GM12878 (cell line): ENCODE data around the gene EIF1. TPM values are rescaled to one million over a fixed set of nuclear protein-coding genes. Genes with fewer than 3 reads are reported as not detected.
A peak's percentile ranks its signal among the peaks of the same experiment; 100 is the strongest.

Source experiments
- ATF7 ChIP-seq: fragments of 450-650 bp; IDR thresholded peaks from 2 replicates; pipeline ENCODE4 v1.6.1; 2016; ENCODE audit warnings: low read depth, mild to moderate bottlenecking
- BRCA1 ChIP-seq: IDR thresholded peaks from 2 replicates; pipeline ENCODE4 v1.6.1; 2011; ENCODE audit warnings: low read depth, low read length, improper control_type of control experiment
- EGR1 ChIP-seq, 2 experiments: IDR thresholded peaks; 1 replicate in 1 of 2; 2 replicates in 1 of 2; pipeline ENCODE4 v1.6.1; 2011 to 2012; ENCODE audit warnings: low read depth in 2 of 2, low read length in 2 of 2, borderline replicate concordance in 1 of 2, mild to moderate bottlenecking in 1 of 2, moderate library complexity in 1 of 2
- HCFC1 ChIP-seq: fragments of 150-350 bp; IDR thresholded peaks from 2 replicates; pipeline ENCODE4 v1.6.1; 2014; ENCODE audit warnings: low read length
- JUND ChIP-seq: IDR thresholded peaks from 2 replicates; pipeline ENCODE4 v1.6.1; 2012; ENCODE audit warnings: low read depth, mild to moderate bottlenecking, low read length, improper control_type of control experiment, moderate library complexity
- MXI1 ChIP-seq: fragments of 150-350 bp; IDR thresholded peaks from 2 replicates; pipeline ENCODE4 v1.6.1; 2011; ENCODE audit warnings: low read depth, mild to moderate bottlenecking, inconsistent platforms, low read length, improper control_type of control experiment
- NFIC ChIP-seq: IDR thresholded peaks from 2 replicates; pipeline ENCODE4 v1.6.1; 2012; ENCODE audit warnings: low read depth, mild to moderate bottlenecking, inconsistent platforms, low read length, moderate library complexity
- NFXL1 ChIP-seq: fragments of 450-650 bp; IDR thresholded peaks from 2 replicates; pipeline ENCODE4 v1.6.1; 2017; ENCODE audit warnings: antibody characterized with exemption, mild to moderate bottlenecking, borderline replicate concordance
- NFYA ChIP-seq: IDR thresholded peaks from 2 replicates; pipeline ENCODE4 v1.6.1; 2011; ENCODE audit warnings: low read depth, mild to moderate bottlenecking, low read length, improper control_type of control experiment, borderline replicate concordance
- NR2F1 ChIP-seq: fragments of 450-650 bp; conservative IDR thresholded peaks from 2 replicates; pipeline ENCODE4 v1.6.1; 2017; ENCODE audit warnings: mild to moderate bottlenecking
- PML ChIP-seq: IDR thresholded peaks from 2 replicates; pipeline ENCODE4 v1.6.1; 2012; ENCODE audit warnings: low read length, inconsistent platforms
- POLR2A ChIP-seq: IDR thresholded peaks from 2 replicates; pipeline ENCODE4 v1.6.1; 2011; ENCODE audit warnings: low read depth, mild to moderate bottlenecking, low read length
- RFX5 ChIP-seq: IDR thresholded peaks from 2 replicates; pipeline ENCODE4 v1.6.1; 2011; ENCODE audit warnings: low read depth, low read length, improper control_type of control experiment
- SMAD1 ChIP-seq: fragments of 450-650 bp; IDR thresholded peaks from 2 replicates; pipeline ENCODE4 v1.6.1; 2018; ENCODE audit warnings: mild to moderate bottlenecking, low read depth; ENCODE audit not compliant: partially characterized antibody
- SREBF2 ChIP-seq: IDR thresholded peaks from 2 replicates; pipeline ENCODE4 v1.6.1; 2012; ENCODE audit warnings: mild to moderate bottlenecking, low read length
- TAF1 ChIP-seq: IDR thresholded peaks from 2 replicates; pipeline ENCODE4 v1.6.1; 2011; ENCODE audit warnings: mild to moderate bottlenecking, low read depth, low read length, borderline replicate concordance
- ZSCAN29 ChIP-seq: fragments of 450-650 bp; IDR thresholded peaks from 2 replicates; pipeline ENCODE4 v1.6.1; 2017; ENCODE audit warnings: mild to moderate bottlenecking, moderate library complexity
- ZZZ3 ChIP-seq: IDR thresholded peaks from 2 replicates; pipeline ENCODE4 v1.6.1; 2011; ENCODE audit warnings: low read depth; ENCODE audit not compliant: control insufficient read depth, insufficient read length
- polyA plus RNA-seq, 11 experiments: library from polyadenylated mRNA; depleted of rRNA in 4 of 11; unstranded in 6 of 11; stranded (reverse) in 5 of 11; fragments of >200 nt; fragmentation: Nextera tagmentation in 4 of 11; fragmentation: Illumina TruSeq in 1 of 11; extraction: Ambion mirVana in 4 of 11; extraction: Trizol in 1 of 11; gene quantifications; 1 replicate in 1 of 11; 2 replicates in 10 of 11; pipeline versions ENCODE4 v1.2.1 to v1.2.3, GENCODE V29; 2011 to 2016; ENCODE audit warnings: inconsistent platforms in 2 of 11, missing spikeins in 2 of 11, low read depth in 1 of 11
- total RNA-seq, 4 experiments: library from RNA; depleted of rRNA in 3 of 4; stranded (reverse); fragments of >200 nt in 3 of 4; fragmentation: Illumina TruSeq in 1 of 4; extraction: Trizol in 1 of 4; gene quantifications; 2 replicates each; pipeline versions ENCODE4 v1.2.1 to v1.2.3, GENCODE V29; 2013 to 2021
- TF ChIP-seq, protein P1 (sequence below): fragments of 450-650 bp; IDR thresholded peaks from 2 replicates; pipeline ENCODE4 v1.6.1; 2016; ENCODE audit warnings: mild to moderate bottlenecking, moderate library complexity, borderline replicate concordance
- TF ChIP-seq, protein P2 (sequence below): fragments of 450-650 bp; IDR thresholded peaks from 2 replicates; pipeline ENCODE4 v1.6.1; 2016; ENCODE audit warnings: mild to moderate bottlenecking
- TF ChIP-seq, protein P3 (sequence below): fragments of 450-650 bp; IDR thresholded peaks from 2 replicates; pipeline ENCODE4 v1.6.1; 2014; ENCODE audit warnings: mild to moderate bottlenecking

Gene EIF1
- total and polyA plus RNA-seq, 10 of the 15 experiments (the other 5 are each of a cell fraction or from before 2014, with no cell fraction given), result 39.4 to 815 (median 480) TPM

DNA sequence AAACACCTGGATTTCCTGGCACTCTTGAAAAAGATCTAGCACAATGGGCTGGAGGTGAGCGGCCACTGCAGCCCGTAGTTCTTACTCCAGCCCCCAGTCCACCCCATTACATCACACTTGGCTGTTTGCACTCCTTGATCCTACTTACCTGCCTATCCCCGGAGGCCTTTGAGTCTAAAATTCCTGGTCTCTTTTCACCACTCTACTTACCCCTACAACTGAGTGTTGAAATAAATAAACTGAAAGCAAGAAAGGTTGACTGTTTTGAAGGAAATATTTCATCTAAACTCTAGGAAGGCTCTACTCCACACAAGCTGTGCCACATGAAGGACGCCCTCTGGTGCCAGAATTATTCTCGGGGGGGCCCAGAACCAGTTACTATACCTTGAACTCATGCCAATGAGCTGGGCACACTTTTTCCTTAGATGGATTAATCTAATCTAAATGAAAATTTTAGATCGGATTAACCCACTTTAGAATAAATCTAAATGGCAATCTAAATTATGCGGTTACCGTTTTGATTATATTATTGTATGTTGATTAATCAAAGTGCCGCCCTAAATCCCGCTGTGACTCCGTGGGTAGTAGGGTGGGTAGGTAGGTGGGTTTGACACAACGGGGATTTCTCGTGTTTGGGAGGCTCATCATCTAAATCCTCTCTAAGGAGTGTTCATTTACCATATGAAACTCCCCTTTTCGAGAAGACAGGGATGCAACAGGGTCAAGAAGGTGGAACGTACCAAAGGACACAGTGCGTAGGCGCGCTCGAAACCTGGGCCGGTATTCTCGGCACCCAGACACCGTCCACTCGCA, 651 bp upstream of the EIF1 start (continued):
- TF ChIP-seq, protein P1, sequence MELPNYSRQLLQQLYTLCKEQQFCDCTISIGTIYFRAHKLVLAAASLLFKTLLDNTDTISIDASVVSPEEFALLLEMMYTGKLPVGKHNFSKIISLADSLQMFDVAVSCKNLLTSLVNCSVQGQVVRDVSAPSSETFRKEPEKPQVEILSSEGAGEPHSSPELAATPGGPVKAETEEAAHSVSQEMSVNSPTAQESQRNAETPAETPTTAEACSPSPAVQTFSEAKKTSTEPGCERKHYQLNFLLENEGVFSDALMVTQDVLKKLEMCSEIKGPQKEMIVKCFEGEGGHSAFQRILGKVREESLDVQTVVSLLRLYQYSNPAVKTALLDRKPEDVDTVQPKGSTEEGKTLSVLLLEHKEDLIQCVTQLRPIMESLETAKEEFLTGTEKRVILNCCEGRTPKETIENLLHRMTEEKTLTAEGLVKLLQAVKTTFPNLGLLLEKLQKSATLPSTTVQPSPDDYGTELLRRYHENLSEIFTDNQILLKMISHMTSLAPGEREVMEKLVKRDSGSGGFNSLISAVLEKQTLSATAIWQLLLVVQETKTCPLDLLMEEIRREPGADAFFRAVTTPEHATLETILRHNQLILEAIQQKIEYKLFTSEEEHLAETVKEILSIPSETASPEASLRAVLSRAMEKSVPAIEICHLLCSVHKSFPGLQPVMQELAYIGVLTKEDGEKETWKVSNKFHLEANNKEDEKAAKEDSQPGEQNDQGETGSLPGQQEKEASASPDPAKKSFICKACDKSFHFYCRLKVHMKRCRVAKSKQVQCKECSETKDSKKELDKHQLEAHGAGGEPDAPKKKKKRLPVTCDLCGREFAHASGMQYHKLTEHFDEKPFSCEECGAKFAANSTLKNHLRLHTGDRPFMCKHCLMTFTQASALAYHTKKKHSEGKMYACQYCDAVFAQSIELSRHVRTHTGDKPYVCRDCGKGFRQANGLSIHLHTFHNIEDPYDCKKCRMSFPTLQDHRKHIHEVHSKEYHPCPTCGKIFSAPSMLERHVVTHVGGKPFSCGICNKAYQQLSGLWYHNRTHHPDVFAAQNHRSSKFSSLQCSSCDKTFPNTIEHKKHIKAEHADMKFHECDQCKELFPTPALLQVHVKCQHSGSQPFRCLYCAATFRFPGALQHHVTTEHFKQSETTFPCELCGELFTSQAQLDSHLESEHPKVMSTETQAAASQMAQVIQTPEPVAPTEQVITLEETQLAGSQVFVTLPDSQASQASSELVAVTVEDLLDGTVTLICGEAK, result no peak
- TF ChIP-seq NR2F1, result no peak
- 0 out of 2 replicates have a peak, but pooled peaks have one; percentile 24 for TF ChIP-seq JUND
- no peak for TF ChIP-seq NFYA
- TF ChIP-seq ZZZ3, result no peak
- no peak for TF ChIP-seq SREBF2
- no peak for TF ChIP-seq POLR2A
- peak in 1 of 2 experiments; percentile 77; a peak in 2 of 3 replicates for TF ChIP-seq EGR1 (IDR thresholded peaks at IDR 0.05; ENCODE audit: borderline replicate concordance in 1 of 2, low read depth in 2 of 2, low read length in 2 of 2)
- TF ChIP-seq TAF1, result no peak
- no peak for TF ChIP-seq BRCA1
- TF ChIP-seq, protein P2, sequence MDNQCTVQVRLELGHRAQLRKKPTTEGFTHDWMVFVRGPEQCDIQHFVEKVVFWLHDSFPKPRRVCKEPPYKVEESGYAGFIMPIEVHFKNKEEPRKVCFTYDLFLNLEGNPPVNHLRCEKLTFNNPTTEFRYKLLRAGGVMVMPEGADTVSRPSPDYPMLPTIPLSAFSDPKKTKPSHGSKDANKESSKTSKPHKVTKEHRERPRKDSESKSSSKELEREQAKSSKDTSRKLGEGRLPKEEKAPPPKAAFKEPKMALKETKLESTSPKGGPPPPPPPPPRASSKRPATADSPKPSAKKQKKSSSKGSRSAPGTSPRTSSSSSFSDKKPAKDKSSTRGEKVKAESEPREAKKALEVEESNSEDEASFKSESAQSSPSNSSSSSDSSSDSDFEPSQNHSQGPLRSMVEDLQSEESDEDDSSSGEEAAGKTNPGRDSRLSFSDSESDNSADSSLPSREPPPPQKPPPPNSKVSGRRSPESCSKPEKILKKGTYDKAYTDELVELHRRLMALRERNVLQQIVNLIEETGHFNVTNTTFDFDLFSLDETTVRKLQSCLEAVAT, result no peak; the same call in 1 of the 2 replicates
- no peak for TF ChIP-seq RFX5
- TF ChIP-seq PML, result no peak
- peak; percentile 52; the same call in 1 of the 2 replicates for TF ChIP-seq MXI1
- TF ChIP-seq ATF7, result peak; percentile 72
- TF ChIP-seq, protein P3, sequence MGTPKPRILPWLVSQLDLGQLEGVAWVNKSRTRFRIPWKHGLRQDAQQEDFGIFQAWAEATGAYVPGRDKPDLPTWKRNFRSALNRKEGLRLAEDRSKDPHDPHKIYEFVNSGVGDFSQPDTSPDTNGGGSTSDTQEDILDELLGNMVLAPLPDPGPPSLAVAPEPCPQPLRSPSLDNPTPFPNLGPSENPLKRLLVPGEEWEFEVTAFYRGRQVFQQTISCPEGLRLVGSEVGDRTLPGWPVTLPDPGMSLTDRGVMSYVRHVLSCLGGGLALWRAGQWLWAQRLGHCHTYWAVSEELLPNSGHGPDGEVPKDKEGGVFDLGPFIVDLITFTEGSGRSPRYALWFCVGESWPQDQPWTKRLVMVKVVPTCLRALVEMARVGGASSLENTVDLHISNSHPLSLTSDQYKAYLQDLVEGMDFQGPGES, result no peak
- TF ChIP-seq ZSCAN29, result no peak
- TF ChIP-seq NFXL1, result no peak
- no peak for TF ChIP-seq HCFC1
- no peak for TF ChIP-seq NFIC
- TF ChIP-seq SMAD1, result no peak
